HepG2 (cell line): Measurements from ENCODE around the gene TRIM67. TPM values are rescaled to one million over a fixed set of nuclear protein-coding genes. Genes with fewer than 3 reads are reported as not detected.
A peak's percentile ranks its signal among the peaks of the same experiment; 100 is the strongest.

Experiments
- AGO1 ChIP-seq: fragments of 200-400 bp; formaldehyde crosslinking; IDR thresholded peaks from 2 replicates; pipeline ENCODE4 v1.6.1; 2017; ENCODE audit warnings: mild to moderate bottlenecking, low read depth, low read length, moderate library complexity; ENCODE audit not compliant: poor library complexity, severe bottlenecking
- ATF4 ChIP-seq, 2 experiments: fragments of 450-650 bp in 1 of 2; sonication (generic) in 1 of 2; formaldehyde crosslinking; IDR thresholded peaks; 2 replicates each; pipeline versions ENCODE4 v1.5.0 to v1.8.0; 2020 to 2022; ENCODE audit warnings: mild to moderate bottlenecking in 1 of 2, missing genetic modification reagents in 1 of 2
- DNMT1 ChIP-seq: sonication (generic); formaldehyde crosslinking; IDR thresholded peaks from 2 replicates; pipeline ENCODE4 v1.5.1; 2020; ENCODE audit warnings: mild to moderate bottlenecking, missing genetic modification reagents
- DR1 ChIP-seq: sonication (generic); formaldehyde crosslinking; IDR thresholded peaks from 2 replicates; pipeline ENCODE4 v1.8.0; 2021; ENCODE audit warnings: mild to moderate bottlenecking, missing genetic modification reagents, inconsistent platforms
- DZIP1 ChIP-seq: sonication (generic); formaldehyde crosslinking; IDR thresholded peaks from 2 replicates; pipeline ENCODE4 v1.5.0; 2020; ENCODE audit warnings: mild to moderate bottlenecking, missing genetic modification reagents
- EZH2 ChIP-seq: conservative IDR thresholded peaks from 2 replicates; pipeline ENCODE4 v1.6.1; 2012; ENCODE audit warnings: mild to moderate bottlenecking, low read depth, low read length, moderate library complexity
- FOSL2 ChIP-seq: sonication (generic); formaldehyde crosslinking; IDR thresholded peaks from 2 replicates; pipeline ENCODE4 v1.4.0; 2020; ENCODE audit warnings: missing genetic modification reagents
- GABPB1 ChIP-seq: IDR thresholded peaks from 2 replicates; pipeline ENCODE4 v1.6.1; 2016; ENCODE audit warnings: mild to moderate bottlenecking, missing genetic modification reagents, moderate library complexity, missing compliant biosample characterization
- KLF11 ChIP-seq: IDR thresholded peaks from 2 replicates; pipeline ENCODE4 v1.6.1; 2016; ENCODE audit warnings: missing compliant biosample characterization
- KLF9 ChIP-seq: IDR thresholded peaks from 2 replicates; pipeline ENCODE4 v1.6.1; 2016; ENCODE audit warnings: low read depth
- MIER2 ChIP-seq: IDR thresholded peaks from 2 replicates; pipeline ENCODE4 v1.6.1; 2016; ENCODE audit warnings: missing biosample characterization, missing genetic modification reagents
- NR2C2 ChIP-seq: sonication (generic); formaldehyde crosslinking; IDR thresholded peaks from 2 replicates; pipeline ENCODE4 v1.4.0; 2020; ENCODE audit warnings: missing genetic modification reagents, mild to moderate bottlenecking, moderate library complexity, borderline replicate concordance
- NR2F2 ChIP-seq: IDR thresholded peaks from 2 replicates; pipeline ENCODE4 v1.6.1; 2012; ENCODE audit warnings: low read depth, inconsistent platforms, borderline replicate concordance
- RAD21 ChIP-seq: fragments of 450-650 bp; formaldehyde crosslinking; IDR thresholded peaks from 2 replicates; pipeline ENCODE4 v1.5.0; 2020; ENCODE audit warnings: mild to moderate bottlenecking
- SCMH1 ChIP-seq: sonication (generic); formaldehyde crosslinking; IDR thresholded peaks from 2 replicates; pipeline ENCODE4 v1.9.0; 2021; ENCODE audit warnings: missing genetic modification reagents, mild to moderate bottlenecking, borderline replicate concordance
- SMAD3 ChIP-seq: sonication (generic); formaldehyde crosslinking; IDR thresholded peaks from 2 replicates; pipeline ENCODE4 v1.4.0; 2020; ENCODE audit warnings: missing genetic modification reagents
- SMC3 ChIP-seq: IDR thresholded peaks from 2 replicates; pipeline ENCODE4 v1.6.1; 2011; ENCODE audit warnings: low read length, improper control_type of control experiment
- TBX2 ChIP-seq: sonication (generic); formaldehyde crosslinking; IDR thresholded peaks from 2 replicates; pipeline ENCODE4 v1.5.0; 2020; ENCODE audit warnings: missing genetic modification reagents, mild to moderate bottlenecking, borderline replicate concordance
- TFDP2 ChIP-seq: sonication (generic); formaldehyde crosslinking; IDR thresholded peaks from 2 replicates; pipeline ENCODE4 v1.4.0; 2020; ENCODE audit warnings: missing genetic modification reagents
- ZFYVE20 ChIP-seq: sonication (generic); formaldehyde crosslinking; IDR thresholded peaks from 2 replicates; pipeline ENCODE4 v1.8.0; 2023; ENCODE audit warnings: low read depth, mild to moderate bottlenecking, moderate library complexity, missing genetic modification reagents, borderline replicate concordance
- ZNF274 ChIP-seq: sonication (generic); formaldehyde crosslinking; IDR thresholded peaks from 2 replicates; pipeline ENCODE4 v1.5.1; 2020; ENCODE audit warnings: mild to moderate bottlenecking, missing genetic modification reagents
- ZNF3 ChIP-seq: IDR thresholded peaks from 2 replicates; pipeline ENCODE4 v1.7.0; 2017; ENCODE audit warnings: inconsistent platforms
- ZNF605 ChIP-seq: sonication (generic); formaldehyde crosslinking; IDR thresholded peaks from 2 replicates; pipeline ENCODE4 v1.8.0; 2022; ENCODE audit warnings: mild to moderate bottlenecking, missing genetic modification reagents
- polyA plus RNA-seq, 8 experiments: library from polyadenylated mRNA; depleted of rRNA in 3 of 8; stranded (reverse) in 7 of 8; unstranded in 1 of 8; fragments of >200 nt; fragmentation: Illumina TruSeq in 4 of 8; extraction: Trizol in 4 of 8; gene quantifications; 2 replicates each; pipeline versions ENCODE4 v1.2.1 to v1.2.3, GENCODE V29; 2011 to 2016; ENCODE audit warnings: low read depth in 4 of 8, missing spikeins in 1 of 8, mixed read lengths in 1 of 8; ENCODE audit not compliant: insufficient read depth in 1 of 8
- total RNA-seq, 5 experiments: library from RNA; depleted of rRNA; stranded (reverse); fragments of >200 nt; fragmentation: Illumina TruSeq; extraction: Trizol; gene quantifications; 2 replicates each; pipeline ENCODE4 v1.2.3, GENCODE V29; 2016; ENCODE audit warnings: low read depth in 1 of 5
- TF ChIP-seq, protein P1 (sequence below): sonication (generic); formaldehyde crosslinking; IDR thresholded peaks from 2 replicates; pipeline ENCODE4 v1.4.0; 2020; ENCODE audit warnings: missing genetic modification reagents

TRIM67 gene
- total and polyA plus RNA-seq, 2 of the 13 experiments (the other 11 are each of a cell fraction or from before 2014, with no cell fraction given) = not detected

DNA sequence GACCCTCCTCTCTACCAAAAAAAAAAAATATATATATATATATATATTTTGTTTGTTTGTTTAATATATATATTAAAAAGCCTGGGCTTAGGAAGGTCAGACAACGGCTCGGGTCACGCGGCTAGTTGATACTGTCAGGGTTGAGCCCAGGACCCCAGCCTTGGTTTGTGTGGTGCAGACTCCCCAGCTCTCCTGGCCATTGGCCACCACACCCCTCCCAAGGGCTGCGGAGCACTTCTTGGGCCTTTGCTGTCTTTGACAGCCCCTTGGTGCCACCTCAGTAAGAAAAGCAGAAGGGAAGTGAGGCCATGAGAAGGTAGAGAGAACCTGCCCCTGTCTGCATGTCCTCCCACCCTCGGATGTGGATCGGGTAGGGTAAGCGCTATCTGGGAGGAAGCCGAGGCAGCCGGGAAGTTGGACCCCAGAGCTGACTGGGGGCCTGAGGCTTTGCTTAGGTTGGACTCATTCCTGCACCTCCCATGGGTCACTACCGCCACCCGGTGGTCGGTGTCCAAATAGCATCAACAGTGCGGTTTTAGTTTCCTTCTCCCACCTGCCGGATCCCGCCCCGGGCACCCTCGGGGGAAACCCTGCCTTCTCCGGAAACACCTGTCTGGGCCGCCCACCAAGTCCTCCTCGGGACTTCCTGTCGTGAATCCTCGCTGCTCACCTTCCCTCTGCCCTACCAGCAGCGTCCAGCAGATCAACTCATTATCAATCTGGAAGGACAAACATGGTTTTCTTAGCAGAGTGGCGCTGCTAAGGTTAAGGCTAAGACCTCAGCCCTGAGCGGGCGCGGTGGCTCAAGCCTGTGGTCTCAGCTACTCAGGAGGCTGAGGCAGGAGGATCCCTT lies 49.4 kb downstream of the TRIM67 start (continued):
- TF ChIP-seq, protein P1, sequence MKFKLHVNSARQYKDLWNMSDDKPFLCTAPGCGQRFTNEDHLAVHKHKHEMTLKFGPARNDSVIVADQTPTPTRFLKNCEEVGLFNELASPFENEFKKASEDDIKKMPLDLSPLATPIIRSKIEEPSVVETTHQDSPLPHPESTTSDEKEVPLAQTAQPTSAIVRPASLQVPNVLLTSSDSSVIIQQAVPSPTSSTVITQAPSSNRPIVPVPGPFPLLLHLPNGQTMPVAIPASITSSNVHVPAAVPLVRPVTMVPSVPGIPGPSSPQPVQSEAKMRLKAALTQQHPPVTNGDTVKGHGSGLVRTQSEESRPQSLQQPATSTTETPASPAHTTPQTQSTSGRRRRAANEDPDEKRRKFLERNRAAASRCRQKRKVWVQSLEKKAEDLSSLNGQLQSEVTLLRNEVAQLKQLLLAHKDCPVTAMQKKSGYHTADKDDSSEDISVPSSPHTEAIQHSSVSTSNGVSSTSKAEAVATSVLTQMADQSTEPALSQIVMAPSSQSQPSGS (CRISPR knock-in tag) = peak; percentile 73; the same call in 1 of the 2 replicates
- TF ChIP-seq ZNF605 (CRISPR knock-in tag) = peak; percentile 52; the same call in 1 of the 2 replicates
- no peak for TF ChIP-seq ZNF3 (CRISPR knock-in tag)
- TF ChIP-seq GABPB1 (CRISPR knock-in tag) = peak; percentile 69; the same call in 1 of the 2 replicates
- peak; percentile 38 for TF ChIP-seq FOSL2 (CRISPR knock-in tag)
- no peak; the same call in 1 of the 2 replicates for TF ChIP-seq NR2F2
- peak; percentile 39; the same call in 1 of the 2 replicates for TF ChIP-seq TBX2 (CRISPR knock-in tag)
- no peak for TF ChIP-seq SCMH1 (CRISPR knock-in tag)
- TF ChIP-seq DZIP1 (CRISPR knock-in tag) = 0 out of 2 replicates have a peak, but pooled peaks have one; percentile 47
- TF ChIP-seq ZNF274 (CRISPR knock-in tag) = 0 out of 2 replicates have a peak, but pooled peaks have one; percentile 71
- TF ChIP-seq KLF11 = 0 out of 2 replicates have a peak, but pooled peaks have one; percentile 48
- no peak for TF ChIP-seq KLF9 (CRISPR knock-in tag)
- TF ChIP-seq RAD21 (CRISPR knock-in tag) = peak; percentile 94
- peak; percentile 64; the same call in 1 of the 2 replicates for TF ChIP-seq MIER2 (CRISPR knock-in tag)
- TF ChIP-seq AGO1 = no peak
- no peak for TF ChIP-seq DNMT1
- TF ChIP-seq TFDP2 (CRISPR knock-in tag) = peak; percentile 64; the same call in 1 of the 2 replicates
- peak; percentile 35; the same call in 1 of the 2 replicates for TF ChIP-seq NR2C2 (CRISPR knock-in tag)
- TF ChIP-seq ZFYVE20 (CRISPR knock-in tag) = no peak
- TF ChIP-seq DR1 (CRISPR knock-in tag) = no peak
- no peak for TF ChIP-seq EZH2
- TF ChIP-seq SMAD3 (CRISPR knock-in tag) = 0 out of 2 replicates have a peak, but pooled peaks have one; percentile 27
- TF ChIP-seq ATF4 (CRISPR knock-in tag; IDR thresholded peaks at IDR 0.05) = no peak
- TF ChIP-seq SMC3 = peak; percentile 82
